ENCODE results near the gene PLEKHG5.
A peak's percentile ranks its signal among the peaks of the same experiment; 100 is the strongest.

The PLEKHG5 gene

GRCh38 chr1:6445062-6445763, 46.3 kb downstream of the PLEKHG5 start:
- peak; percentile 68 for TF ChIP-seq CTCF (IDR thresholded peaks at IDR 0.05; ENCODE audit: insufficient read depth, low read length, missing control alignments)
- no peak overlapping the region for H3K4me3 ChIP-seq (ENCODE audit: low read depth, low read length)
- ChIA-PET POLR2A (no interaction called here), CTCF (interaction anchor here (0.6 to 1.8 kb wide), 8 partner anchors 11 to 199 kb away, joined by 3 to 4 read pairs (median 3); no protein-coding TSS in a partner anchor)
- DNase-seq (ENCODE audit: low read depth, low spot score): no peak

- DNase-seq (ENCODE audit: low read depth, low spot score): no peak
- no peak for TF ChIP-seq CTCF (IDR thresholded peaks at IDR 0.05; ENCODE audit: insufficient read depth, low read length, missing control alignments)
- H3K4me3 ChIP-seq (ENCODE audit: low read depth, low read length): no peak overlapping the region
- ChIA-PET POLR2A (no interaction called here), CTCF (interaction anchor here (0.7 to 1.8 kb wide), 4 partner anchors 21 to 79 kb away, joined by 3 to 4 read pairs (median 3); no protein-coding TSS in a partner anchor)
Observed at GRCh38 chr1:6444377-6444776, 47.1 kb downstream of the PLEKHG5 start.

- CTCF ChIA-PET: interaction anchor here (0.7 to 1.8 kb wide), 3 partner anchors 19 to 80 kb away, joined by 3 to 4 read pairs (median 4); no protein-coding TSS in a partner anchor
- TF ChIP-seq CTCF (IDR thresholded peaks at IDR 0.05; ENCODE audit: insufficient read depth, low read length, missing control alignments): no peak
- POLR2A ChIA-PET: no interaction called here
Observed at GRCh38 chr1:6443339-6444115, 47.9 kb downstream of the PLEKHG5 start.

GRCh38 chr1:6441586-6441985, 49.9 kb downstream of the PLEKHG5 start:
- ChIA-PET CTCF (interaction anchor here (0.9 to 6.8 kb wide), 8 partner anchors 9 to 195 kb away, joined by 3 to 107 read pairs (median 6); no protein-coding TSS in a partner anchor), POLR2A (no interaction called here)
- H3K4me3 ChIP-seq (ENCODE audit: low read depth, low read length): no peak overlapping the region
- TF ChIP-seq CTCF (IDR thresholded peaks at IDR 0.05; ENCODE audit: insufficient read depth, low read length, missing control alignments): no peak
- no peak for DNase-seq (ENCODE audit: low read depth, low spot score)

More at GRCh38 chr1:6443339-6444115, 47.9 kb downstream of the PLEKHG5 start:
- no peak overlapping the region for H3K4me3 ChIP-seq (ENCODE audit: low read depth, low read length)
- no peak for DNase-seq (ENCODE audit: low read depth, low spot score)

- POLR2A ChIA-PET: no interaction called here
- DNase-seq (ENCODE audit: low read depth, low spot score): no peak
- no peak overlapping the region for H3K4me3 ChIP-seq (ENCODE audit: low read depth, low read length)
- TF ChIP-seq CTCF (IDR thresholded peaks at IDR 0.05; ENCODE audit: insufficient read depth, low read length, missing control alignments): peak; percentile 19
- CTCF ChIA-PET: interaction anchor here (0.9 to 6.8 kb wide), 9 partner anchors 10 to 194 kb away, joined by 3 to 107 read pairs (median 6); no protein-coding TSS in a partner anchor
Observed at GRCh38 chr1:6440198-6441126, 51.0 kb downstream of the PLEKHG5 start.
